Small intestine (tissue), 7 donors: ENCODE measurements around the gene FLT3LG. TPM values are rescaled to one million over a fixed set of nuclear protein-coding genes. Genes with fewer than 3 reads are reported as not detected.
"Not testable (repeated sequence)": the region's sequence is repeated elsewhere in the genome, so short reads cannot be mapped to it uniquely, and the experiment has no call there.

ENCODE experiments used
- DNase-seq, 2 donors: peaks; one replicate each; pipeline versions ENCODE4 v3.0.0 to v3.0.0-alpha.2; 2013
- FAIRE-seq: peaks from 2 replicates; lab custom pipeline; 2012; peaks lifted over from hg19 to GRCh38; lab: Jason Lieb, UNC
- H3K27ac ChIP-seq, 3 donors: one replicate each; pipeline ENCODE4 v1.5.1; 2013; ENCODE audit warnings: low read length in 2 of 3, mild to moderate bottlenecking in 2 of 3, control low read depth in 1 of 3, inconsistent platforms in 1 of 3, low read depth in 1 of 3, moderate library complexity in 1 of 3
- H3K27me3 ChIP-seq, 3 donors: one replicate each; pipeline ENCODE4 v1.6.1; 2013; ENCODE audit warnings: low read length in 3 of 3, inconsistent platforms in 1 of 3; ENCODE audit not compliant: control insufficient read depth in 3 of 3, insufficient read depth in 3 of 3
- H3K36me3 ChIP-seq, 3 donors: one replicate each; pipeline ENCODE4 v1.6.1; 2013; ENCODE audit warnings: low read length in 3 of 3, inconsistent platforms in 1 of 3, low read depth in 1 of 3, mild to moderate bottlenecking in 1 of 3, moderate library complexity in 1 of 3; ENCODE audit not compliant: control insufficient read depth in 3 of 3, insufficient read depth in 2 of 3
- H3K4me1 ChIP-seq, 3 donors: one replicate each; pipeline ENCODE4 v1.6.1; 2013; ENCODE audit warnings: low read length in 2 of 3, inconsistent platforms in 1 of 3, low read depth in 1 of 3, mild to moderate bottlenecking in 1 of 3, moderate library complexity in 1 of 3; ENCODE audit not compliant: control insufficient read depth in 3 of 3, insufficient read depth in 2 of 3
- H3K4me3 ChIP-seq, 3 donors: one replicate each; pipeline ENCODE4 v1.5.1; 2013; ENCODE audit warnings: low read length in 3 of 3, control low read depth in 1 of 3, inconsistent platforms in 1 of 3, low read depth in 1 of 3, mild to moderate bottlenecking in 1 of 3, moderate library complexity in 1 of 3
- H3K9me3 ChIP-seq, 2 donors: one replicate each; pipeline ENCODE4 v1.6.1; 2013; ENCODE audit warnings: low read depth in 1 of 2, low read length in 1 of 2; ENCODE audit not compliant: control insufficient read depth in 2 of 2, insufficient read depth in 1 of 2
- WGBS, 3 donors: extraction: QIAGEN DNeasy Blood & Tissue Kit; methylation state at CpG; one replicate each; pipeline ENCODE4 v1.1.7; 2013; 5-methylcytosine and 5-hydroxymethylcytosine counted together
- polyA plus RNA-seq, 4 donors: library from polyadenylated mRNA; stranded (reverse) in 3 of 4; unstranded in 1 of 4; fragments of 200-250 nt in 3 of 4; fragments of 120-200 nt in 1 of 4; gene quantifications; one replicate each; pipeline versions ENCODE4 v1.2.1 to v1.2.3, GENCODE V29; 2013
- donor health status: healthy with polysubstance abuse.
- donor health status: control.
- donor health status: control.
- donor health status: Bipolar disorder and iron deficiency.
- donor health status: healthy.

FLT3LG gene
- polyA plus RNA-seq, 4 donors: 4.9 to 10.0 (median 8.2) TPM

GRCh38 chr19:49453013-49453756, 20.8 kb upstream of the FLT3LG start, which contains the start of gene ALDH16A1:
TSS of gene ALDH16A1 (plus strand) at chr19:49453225. CDS start at chr19:49453332, 107 bp downstream.
- no peaks in the 10 kb centered on the region for H3K27me3 ChIP-seq
- peak within 1 kb of the TSS; percentile 79 to 99 (median 95) for H3K27ac ChIP-seq
- no peaks in the 10 kb centered on the region for H3K9me3 ChIP-seq
- FAIRE-seq (no peak), DNase-seq (peak; percentile 98 to 99)
- peak within 1 kb of the TSS; percentile 43 to 65 (median 57) for H3K4me3 ChIP-seq
- H3K36me3 ChIP-seq: peaks cover 0 to 40% (median 2%) of the 10 kb centered on the region in 3 donors
- 0% methylated on average over 65 to 66 of the region's 66 CpGs for WGBS, 3 donors
- peaks cover 0 to 7% (median 6%) of the 10 kb centered on the region in 3 donors for H3K4me1 ChIP-seq

GRCh38 chr19:49453757-49454240, 20.2 kb upstream of the FLT3LG start:
- Histone ChIP-seq H3K27ac (peak overlapping the region; percentile 79 to 99 (median 95)), H3K9me3 (no peaks in the 10 kb centered on the region), H3K4me3 (peak overlapping the region; percentile 43 to 65 (median 57)), H3K27me3 (no peaks in the 10 kb centered on the region), H3K36me3 (peaks cover 0 to 40% (median 2%) of the 10 kb centered on the region in 3 donors), H3K4me1 (peaks cover 0 to 7% (median 6%) of the 10 kb centered on the region in 3 donors)
- FAIRE-seq (no peak), DNase-seq (no peak)
- 36 to 40% (median 36%) methylated on average over 10 of the region's 10 CpGs for WGBS, 3 donors

- Histone ChIP-seq H3K9me3 (no peaks in the 10 kb centered on the region), H3K27ac (peak overlapping the region in 2 of 3 donors; percentile 61 to 79), H3K27me3 (no peaks in the 10 kb centered on the region), H3K4me3 (no peak overlapping the region), H3K36me3 (peaks cover 0 to 43% (median 2%) of the 10 kb centered on the region in 3 donors), H3K4me1 (peaks cover 0 to 7% (median 6%) of the 10 kb centered on the region in 3 donors)
- no peak for FAIRE-seq
- WGBS, 3 donors: 64 to 85% (median 81%) methylated on average over 5 of the region's 5 CpGs
- DNase-seq: peak in 1 of 2 donors; percentile 31
These were observed 18.2 kb upstream of the FLT3LG start for GRCh38 chr19:49455773-49456172.

- DNase-seq (no peak), FAIRE-seq (no peak)
- Histone ChIP-seq H3K4me3 (peak overlapping the region in 1 of 3 donors; percentile 5), H3K36me3 (peaks cover 0 to 45% (median 2%) of the 10 kb centered on the region in 3 donors), H3K27me3 (no peaks in the 10 kb centered on the region), H3K27ac (peak overlapping the region in 2 of 3 donors; percentile 61 to 89), H3K4me1 (peaks cover 0 to 7% (median 6%) of the 10 kb centered on the region in 3 donors), H3K9me3 (no peaks in the 10 kb centered on the region)
- 66 to 91% (median 89%) methylated on average over 5 of the region's 5 CpGs for WGBS, 3 donors
These were observed 17.7 kb upstream of the FLT3LG start for GRCh38 chr19:49456326-49456725.

GRCh38 chr19:49458567-49458903, 15.5 kb upstream of the FLT3LG start:
- Histone ChIP-seq H3K36me3 (peaks cover 0 to 59% (median 2%) of the 10 kb centered on the region in 3 donors), H3K27me3 (no peaks in the 10 kb centered on the region), H3K27ac (peak overlapping the region; percentile 34 to 77 (median 56)), H3K4me1 (peaks cover 0 to 7% (median 6%) of the 10 kb centered on the region in 3 donors), H3K4me3 (no peak overlapping the region), H3K9me3 (no peaks in the 10 kb centered on the region)
- DNase-seq (no peak), FAIRE-seq (no peak)
- 81 to 88% (median 85%) methylated on average over 5 of the region's 5 CpGs for WGBS, 3 donors

GRCh38 chr19:49459388-49459787, 14.6 kb upstream of the FLT3LG start:
- Histone ChIP-seq H3K9me3 (no peaks in the 10 kb centered on the region), H3K27me3 (no peaks in the 10 kb centered on the region), H3K27ac (peak overlapping the region in 1 of 3 donors; percentile 9), H3K36me3 (peaks cover 0 to 65% (median 3%) of the 10 kb centered on the region in 3 donors), H3K4me3 (no peak overlapping the region), H3K4me1 (peaks cover 0 to 2% (median under 1%) of the 10 kb centered on the region in 3 donors)
- WGBS, 3 donors: 90 to 93% (median 92%) methylated on average over 12 of the region's 12 CpGs
- DNase-seq (no peak), FAIRE-seq (no peak)

GRCh38 chr19:49461130-49461529, 12.9 kb upstream of the FLT3LG start:
- not testable (repeated sequence) for H3K27me3 ChIP-seq, H3K4me1 ChIP-seq, FAIRE-seq, H3K27ac ChIP-seq, H3K9me3 ChIP-seq, H3K4me3 ChIP-seq, DNase-seq
- WGBS, 3 donors: 0% methylated on average over 1 of the region's 1 CpG; no CpG with 5 or more reads in 1 of the 3 donors
- peaks cover 0 to 80% (median 15%) of the 10 kb centered on the region in 3 donors for H3K36me3 ChIP-seq

GRCh38 chr19:49461656-49462055, 12.4 kb upstream of the FLT3LG start:
- no peak for FAIRE-seq
- Histone ChIP-seq H3K36me3 (peaks cover 0 to 81% (median 16%) of the 10 kb centered on the region in 3 donors), H3K9me3 (no peaks in the 10 kb centered on the region), H3K27ac (no peak overlapping the region), H3K4me3 (no peak overlapping the region), H3K4me1 (no peaks in the 10 kb centered on the region), H3K27me3 (no peaks in the 10 kb centered on the region)
- no peak for DNase-seq
- 97 to 99% (median 98%) methylated on average over 28 to 37 of the region's 37 CpGs for WGBS, 3 donors
